Measurements from ENCODE around the gene CARMIL1.
"Not testable (repeated sequence)": the region's sequence is repeated elsewhere in the genome, so short reads cannot be mapped to it uniquely, and the experiment has no call there.

CARMIL1 gene

DNA sequence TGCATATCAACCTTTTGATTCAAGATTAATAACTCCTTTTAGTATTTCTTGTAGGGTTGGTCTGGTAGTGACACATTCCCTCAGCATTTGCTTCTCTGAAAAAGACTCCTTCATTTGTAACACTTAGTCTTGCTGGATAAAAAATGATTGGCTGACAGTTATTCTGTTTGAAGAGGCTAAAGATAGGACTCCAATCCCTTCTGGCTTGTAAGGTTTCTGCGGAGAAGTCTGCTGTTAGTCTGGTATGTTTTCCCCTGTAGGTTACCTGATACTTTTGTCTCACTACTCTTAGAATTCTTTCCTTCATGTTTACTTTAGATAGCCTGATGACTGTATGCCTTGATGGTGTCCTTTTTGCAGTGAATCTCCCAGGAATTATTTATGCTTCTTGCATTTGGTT lies 96.0 kb downstream of the CARMIL1 start:
- no peak for DNase-seq

DNA sequence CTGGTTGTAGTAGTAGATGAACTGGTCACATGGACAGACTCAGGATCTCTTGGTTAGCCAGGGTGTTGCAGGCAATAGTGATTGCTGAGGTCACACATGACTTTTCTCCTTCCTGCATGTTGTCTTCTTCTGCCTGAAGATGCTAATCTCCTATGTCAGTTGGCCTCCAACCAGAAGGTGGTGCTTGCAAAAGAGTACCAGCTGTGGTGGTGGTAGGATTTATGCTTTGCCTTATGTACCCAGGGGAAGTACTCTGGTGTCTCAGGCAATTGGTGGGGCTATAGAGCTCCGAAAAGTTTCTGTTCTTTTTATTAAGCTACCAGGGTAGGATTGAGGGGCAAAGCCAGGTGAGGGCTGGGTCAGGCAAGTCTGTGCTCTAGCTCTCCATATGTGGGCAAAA lies 98.5 kb downstream of the CARMIL1 start:
- DNase-seq: no peak

DNA sequence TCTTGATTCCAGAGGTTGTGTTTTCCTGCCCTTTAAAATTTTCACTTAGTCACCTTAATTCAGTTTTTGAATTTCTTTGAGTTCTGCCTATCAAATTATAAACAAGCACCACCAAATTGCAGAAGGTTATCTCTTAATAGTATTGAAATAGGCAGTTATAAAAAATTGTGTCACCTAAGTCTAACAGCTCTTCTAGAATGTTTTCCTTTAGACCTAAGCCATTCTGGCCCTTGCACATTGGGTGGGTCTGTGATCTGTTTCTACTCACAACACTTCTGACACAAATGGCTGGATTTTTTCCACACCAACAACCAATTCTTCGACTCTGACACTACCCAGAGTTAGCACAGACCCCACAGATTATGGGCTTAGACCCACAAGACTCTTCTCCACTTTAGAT lies 101.9 kb downstream of the CARMIL1 start:
- DNase-seq: no peak

DNA sequence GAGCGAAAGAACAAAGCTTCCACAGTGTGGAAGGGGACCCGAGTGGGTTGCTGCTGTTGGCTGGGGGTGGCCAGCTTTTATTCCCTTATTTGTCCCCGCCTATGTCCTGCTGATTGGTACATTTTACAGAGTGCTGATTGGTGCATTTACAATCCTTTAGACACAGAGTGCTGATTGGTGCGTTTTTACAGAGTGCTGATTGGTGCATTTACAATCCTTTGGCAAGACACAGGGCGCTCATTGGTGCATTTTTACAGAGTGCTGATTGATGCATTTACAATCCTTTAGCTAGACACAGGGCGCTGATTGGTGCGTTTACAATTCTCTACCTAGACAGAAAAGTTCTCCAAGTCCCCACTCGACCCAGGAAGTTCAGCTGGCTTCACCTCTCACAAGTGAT lies 103.3 kb downstream of the CARMIL1 start:
- not testable (repeated sequence) for DNase-seq

DNA sequence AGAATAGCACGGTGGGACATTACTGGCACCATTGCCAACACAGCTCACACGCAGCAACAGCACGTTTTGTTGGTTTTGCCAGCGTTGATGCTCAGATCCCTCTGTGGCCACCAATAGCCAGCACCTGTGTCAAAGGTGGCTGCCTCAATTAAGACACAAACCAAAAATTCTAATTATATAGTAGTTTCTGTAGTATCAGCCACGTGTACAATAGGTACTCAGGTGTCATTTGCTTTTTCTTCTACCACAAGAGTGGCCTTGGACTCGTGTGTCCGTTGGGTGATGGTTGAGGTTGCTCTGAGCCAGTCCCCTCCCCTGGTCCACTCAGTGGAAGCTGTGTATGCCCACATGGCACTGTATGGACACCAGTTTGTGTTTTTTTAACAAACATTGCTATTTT lies 105.1 kb downstream of the CARMIL1 start:
- no peak for DNase-seq

DNA sequence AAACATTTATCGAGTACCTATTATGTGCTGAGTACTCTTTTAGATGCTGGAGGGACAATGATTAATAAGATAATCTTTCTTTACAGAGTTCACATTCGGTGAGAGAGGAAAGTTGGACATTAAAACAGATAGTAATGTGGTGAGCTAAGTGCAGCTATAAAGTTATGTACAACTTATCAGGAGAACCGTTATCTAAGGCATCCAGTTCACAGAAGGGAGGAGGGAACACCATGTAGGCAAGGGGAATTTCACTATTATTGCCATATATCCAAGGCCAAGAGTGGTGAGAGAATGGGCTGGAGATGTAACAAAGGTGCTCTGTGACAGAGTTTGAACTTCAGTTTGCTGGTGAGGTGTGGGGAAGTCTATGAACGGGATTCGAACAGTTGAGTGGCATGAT lies 105.8 kb downstream of the CARMIL1 start:
- no peak for DNase-seq

DNA sequence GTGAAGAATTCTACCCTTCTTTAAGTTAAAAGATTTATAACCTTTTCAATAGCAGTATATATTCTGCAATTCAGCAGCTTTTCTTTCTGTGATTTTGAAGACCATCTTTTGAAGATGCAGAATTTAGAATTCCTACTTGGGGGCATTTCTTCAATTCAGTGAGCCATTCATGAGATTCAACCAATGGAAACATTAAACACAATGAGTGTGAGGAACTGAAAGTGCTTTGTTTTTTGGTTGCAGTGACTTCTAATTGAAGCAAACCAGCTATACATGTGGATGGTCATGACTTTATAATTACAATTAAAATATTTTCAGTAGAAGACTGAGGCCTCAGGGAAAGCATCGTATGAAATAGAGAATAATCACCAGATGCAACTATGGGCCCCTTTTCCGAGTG lies 108.3 kb downstream of the CARMIL1 start:
- DNase-seq: no peak

DNA sequence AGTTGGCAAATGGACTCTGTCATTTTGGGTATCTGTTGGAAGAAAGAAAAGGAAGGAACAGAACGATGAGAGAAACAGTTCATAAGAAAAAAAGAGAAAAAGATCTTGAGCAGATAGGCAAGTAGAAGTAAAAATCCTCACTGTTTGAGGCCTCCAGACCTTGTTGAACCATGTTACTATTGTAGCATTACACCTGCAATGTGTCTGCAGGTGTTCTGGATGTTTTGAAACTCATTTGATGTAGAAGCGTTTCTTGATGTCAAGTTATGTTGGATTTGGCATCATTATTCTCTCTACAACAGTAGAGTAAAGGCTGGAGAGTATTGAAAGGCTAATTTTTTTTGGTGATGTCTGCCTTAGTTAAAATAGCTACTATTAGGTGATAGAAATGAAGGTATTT lies 108.7 kb downstream of the CARMIL1 start:
- no peak for DNase-seq

DNA sequence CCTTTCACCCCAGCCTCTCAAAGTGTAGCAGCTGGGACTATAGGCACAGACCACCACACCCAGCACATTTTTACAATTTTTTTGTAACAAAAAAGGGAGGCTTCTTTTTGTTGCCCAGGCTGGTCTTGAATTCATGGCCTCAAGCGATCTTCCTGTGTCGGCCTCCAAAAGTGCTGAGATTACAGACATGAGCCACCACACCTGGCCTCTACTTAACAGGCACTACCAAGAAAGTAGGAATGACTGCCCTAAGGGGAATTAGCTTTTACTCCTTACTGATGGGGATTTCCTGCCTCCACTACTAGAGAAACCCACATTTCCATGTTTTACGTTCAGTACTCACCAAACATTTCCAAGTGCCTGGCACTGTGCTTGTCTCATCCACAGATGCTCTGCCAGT lies 109.6 kb downstream of the CARMIL1 start:
- DNase-seq: no peak

DNA sequence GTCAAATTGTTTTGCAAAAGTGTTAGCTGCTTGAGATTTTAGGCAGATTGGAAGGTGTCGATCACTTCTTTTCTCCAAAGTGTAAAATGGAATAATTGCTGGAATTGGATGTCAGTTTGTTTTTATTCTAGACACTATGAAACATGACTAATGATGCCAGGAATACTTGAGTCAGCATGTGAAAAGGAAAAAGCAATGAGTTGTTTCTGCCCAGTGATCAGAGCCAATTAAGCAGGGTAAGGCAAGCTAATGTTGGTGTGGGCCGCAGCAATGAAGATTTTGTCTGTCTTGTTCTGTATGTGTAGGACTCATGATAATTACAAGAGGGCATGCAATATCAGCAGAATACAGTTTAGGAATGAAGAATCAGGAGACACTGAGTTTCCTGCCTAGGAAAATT lies 110.3 kb downstream of the CARMIL1 start:
- DNase-seq: peak; percentile 10

DNA sequence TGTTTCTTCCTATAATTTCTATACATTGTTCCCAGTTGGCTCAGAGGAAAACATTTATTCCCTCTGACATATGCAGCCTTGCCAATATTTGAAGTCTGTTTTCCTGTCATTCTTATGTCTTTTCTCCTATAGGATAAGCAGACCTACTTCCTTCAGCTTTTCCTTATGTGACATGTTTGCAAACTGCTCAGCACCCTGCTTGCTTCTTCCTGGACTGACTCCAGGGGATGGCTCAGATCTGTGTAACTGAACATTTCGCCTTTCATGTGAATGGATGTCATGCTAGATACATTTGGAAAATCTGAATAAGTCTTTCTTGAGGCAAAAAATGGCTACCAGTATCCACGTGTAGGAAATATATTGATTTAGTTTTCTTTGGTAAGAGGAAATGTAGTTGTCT lies 113.2 kb downstream of the CARMIL1 start:
- DNase-seq: no peak

DNA sequence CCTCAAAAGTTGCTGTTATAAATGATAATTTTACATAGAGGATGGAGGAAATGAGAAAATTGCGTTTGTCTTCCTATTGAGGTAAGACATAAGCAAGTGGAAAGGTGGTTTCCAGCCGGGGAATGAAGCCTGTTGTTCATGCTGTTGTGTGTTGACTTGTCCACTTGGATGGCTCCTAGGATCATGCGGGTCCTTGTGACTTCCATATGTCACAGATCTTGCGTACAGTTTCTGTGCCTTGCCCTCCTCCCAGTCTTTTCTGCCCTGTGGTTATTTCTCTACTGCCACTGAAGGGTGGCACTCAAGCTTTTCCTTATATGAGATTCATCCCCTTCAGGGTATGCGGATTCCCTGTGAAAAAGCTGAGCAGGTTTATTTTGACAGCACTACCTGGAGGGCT lies 116.6 kb downstream of the CARMIL1 start:
- no peak for DNase-seq

DNA sequence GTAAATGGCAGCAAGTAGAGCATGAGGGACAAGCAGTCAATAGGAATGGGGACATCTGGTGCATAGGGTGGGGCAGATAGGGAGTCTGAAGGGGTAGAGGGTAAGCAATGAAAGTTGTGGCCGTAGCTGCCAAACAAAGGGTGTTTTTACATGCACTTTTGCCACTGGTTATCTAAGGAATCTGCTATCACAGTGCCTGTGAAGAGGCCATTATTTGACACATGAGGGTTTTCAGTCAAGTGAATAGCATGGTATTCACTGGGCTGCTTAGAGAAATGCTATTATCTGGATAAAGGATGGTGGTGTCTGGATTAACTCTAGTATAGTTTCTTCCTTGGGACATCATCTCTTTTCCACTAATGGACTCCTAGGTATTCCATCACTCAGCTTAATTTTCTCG lies 118.2 kb downstream of the CARMIL1 start:
- DNase-seq: no peak

DNA sequence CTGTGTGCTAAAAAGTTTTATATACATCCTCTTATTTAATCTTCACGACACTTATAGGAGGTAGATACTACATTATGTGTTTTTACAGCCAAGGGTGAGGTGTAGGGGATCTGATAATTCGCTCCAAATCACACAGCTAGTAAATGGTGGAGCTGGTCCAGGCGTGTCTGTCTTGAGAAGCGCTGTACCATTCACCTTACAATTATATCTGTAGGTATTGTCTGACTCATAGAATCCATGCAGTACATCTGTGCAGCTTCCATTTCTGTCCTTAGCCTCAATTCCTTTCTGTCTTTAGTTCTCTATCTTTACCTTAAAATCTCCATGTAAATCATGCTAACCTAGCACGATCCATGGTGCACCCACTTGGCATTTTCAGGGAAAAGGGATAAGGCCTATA lies 120.7 kb downstream of the CARMIL1 start:
- DNase-seq: no peak

DNA sequence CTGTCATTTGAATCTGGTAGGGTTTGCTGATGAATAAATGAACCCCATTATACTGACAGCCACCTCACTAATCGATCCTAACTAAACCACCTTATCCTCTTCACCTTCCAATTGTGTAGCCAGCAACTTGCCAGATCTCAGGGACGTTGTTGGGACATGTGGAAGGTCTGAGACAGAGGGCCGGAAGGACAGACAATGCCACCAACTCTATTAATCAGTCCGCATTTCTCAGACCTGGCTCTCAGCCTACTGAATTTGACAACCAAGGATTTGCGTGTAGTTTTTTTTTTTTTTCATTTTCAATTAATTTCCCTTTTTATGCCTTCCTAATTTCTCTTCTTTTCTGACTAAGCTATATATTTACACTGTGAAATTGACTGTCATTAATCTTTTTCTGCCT lies 122.5 kb downstream of the CARMIL1 start:
- no peak for DNase-seq

DNA sequence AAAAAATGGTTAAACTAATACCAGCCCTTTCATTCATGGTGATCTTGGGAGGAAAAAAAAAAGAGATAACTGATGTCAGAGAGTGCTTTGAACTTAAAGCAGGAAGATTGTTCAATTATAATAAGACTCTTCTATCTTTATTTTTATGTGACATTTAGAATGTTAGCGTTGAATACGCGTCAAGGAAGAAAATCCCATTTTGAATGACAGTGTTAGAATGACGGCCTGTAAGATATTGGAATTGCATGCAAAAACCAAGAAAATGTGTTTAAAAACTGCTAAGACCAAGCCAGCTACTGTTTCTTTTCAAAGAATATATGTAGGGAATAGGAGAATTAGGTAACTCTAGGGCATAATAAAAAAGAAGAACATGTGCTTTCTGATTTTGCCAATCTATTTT lies 123.0 kb downstream of the CARMIL1 start:
- DNase-seq: no peak

DNA sequence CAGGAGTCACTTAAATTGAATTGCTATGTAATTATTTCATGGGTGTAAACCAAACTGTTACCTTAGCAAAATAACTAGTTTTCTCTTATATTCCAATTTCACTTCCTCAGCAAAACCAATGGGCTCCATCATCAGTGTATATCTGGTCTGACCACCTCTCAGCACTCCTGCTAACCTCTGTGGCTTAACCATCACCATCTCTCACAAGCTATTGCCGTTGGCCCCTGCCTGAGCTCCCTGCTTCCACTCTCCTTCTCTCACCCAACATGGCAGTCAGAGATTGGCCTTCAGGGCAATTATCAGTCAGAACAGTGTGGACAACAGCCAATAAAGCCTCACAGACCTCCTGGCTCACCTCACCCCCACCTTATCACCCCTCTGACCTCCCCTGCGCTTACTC lies 124.0 kb downstream of the CARMIL1 start:
- DNase-seq: no peak

DNA sequence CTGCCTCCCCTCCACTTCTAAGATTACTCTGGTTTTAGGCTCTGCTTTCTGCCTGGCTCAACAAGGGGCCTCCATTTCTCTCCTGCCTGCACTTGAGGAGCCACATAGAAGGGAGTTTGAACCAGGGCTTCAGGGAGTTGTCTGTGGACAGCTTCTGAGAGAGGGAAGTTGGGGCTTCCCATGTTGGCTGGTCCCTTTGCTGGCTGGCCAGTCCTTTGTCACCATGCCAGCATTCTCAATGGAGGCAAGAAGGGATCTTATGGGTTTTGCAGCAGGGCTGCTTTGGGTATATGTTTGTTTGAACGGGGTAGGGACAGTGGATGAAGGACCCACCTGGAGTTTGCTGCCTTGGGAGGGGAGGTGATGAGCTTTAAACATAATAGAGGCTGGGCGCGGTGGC lies 124.9 kb downstream of the CARMIL1 start:
- no peak for DNase-seq

DNA sequence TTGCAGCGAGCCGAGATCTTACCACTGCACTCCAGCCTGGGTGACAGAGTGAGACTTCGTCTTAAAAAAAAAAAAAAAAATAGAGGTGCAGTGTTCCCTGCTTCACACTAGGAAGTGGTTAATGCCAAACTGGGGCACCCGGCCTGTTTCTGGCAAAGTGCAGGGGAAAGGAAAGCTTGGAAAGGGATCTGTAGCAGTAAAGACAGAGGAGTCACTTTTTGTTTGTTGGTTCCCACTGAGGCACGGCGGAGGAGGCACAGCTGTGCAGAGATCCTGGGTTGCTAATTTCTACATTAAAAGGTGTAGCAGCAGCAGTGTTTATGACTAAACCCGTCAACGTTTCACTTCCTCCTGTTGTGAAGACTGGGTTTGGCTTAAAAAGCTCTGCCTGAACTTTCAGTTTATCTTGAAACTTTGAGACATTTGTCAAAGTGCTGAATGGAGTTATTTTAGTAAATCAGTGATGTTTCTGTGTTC lies 125.6 kb downstream of the CARMIL1 start:
- DNase-seq: no peak

DNA sequence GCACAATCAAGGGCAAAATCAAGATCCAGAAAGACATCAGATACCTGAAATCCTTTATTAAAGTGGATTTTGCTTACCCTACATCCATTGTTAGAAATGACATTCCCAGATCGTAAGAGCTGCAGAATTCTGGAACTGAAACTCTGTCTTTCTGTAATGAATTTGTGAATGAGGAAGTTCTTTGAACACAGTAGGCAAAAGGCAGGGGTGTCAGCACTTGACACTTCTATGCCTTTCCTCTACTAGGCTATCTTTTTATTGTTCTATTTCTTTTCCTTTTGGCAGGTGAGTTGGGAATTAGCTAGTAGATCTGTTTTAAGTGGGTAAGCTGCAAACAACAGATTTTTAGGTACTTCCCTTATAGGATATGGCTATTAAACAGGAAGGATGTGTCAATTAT lies 126.3 kb downstream of the CARMIL1 start:
- no peak for DNase-seq

DNA sequence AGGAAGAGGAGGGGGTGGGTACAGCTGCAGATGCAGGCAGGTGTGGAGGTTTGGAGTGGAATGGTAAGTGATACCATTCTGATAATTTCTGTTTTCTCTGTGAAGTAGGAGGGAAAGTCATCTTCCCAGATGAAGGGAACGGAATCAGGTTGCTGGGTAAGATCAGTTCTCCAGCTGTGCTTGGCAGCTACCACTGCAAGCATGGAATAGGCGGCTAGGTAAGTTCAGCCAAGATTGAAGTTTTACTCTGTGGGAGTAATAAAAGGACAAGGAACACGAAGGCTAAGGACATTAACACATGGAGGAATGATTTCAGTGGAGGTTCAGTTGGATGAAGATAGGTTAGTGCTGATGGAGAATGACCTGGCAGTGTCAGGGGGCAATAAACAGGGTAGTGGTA lies 128.3 kb downstream of the CARMIL1 start:
- no peak for DNase-seq

DNA sequence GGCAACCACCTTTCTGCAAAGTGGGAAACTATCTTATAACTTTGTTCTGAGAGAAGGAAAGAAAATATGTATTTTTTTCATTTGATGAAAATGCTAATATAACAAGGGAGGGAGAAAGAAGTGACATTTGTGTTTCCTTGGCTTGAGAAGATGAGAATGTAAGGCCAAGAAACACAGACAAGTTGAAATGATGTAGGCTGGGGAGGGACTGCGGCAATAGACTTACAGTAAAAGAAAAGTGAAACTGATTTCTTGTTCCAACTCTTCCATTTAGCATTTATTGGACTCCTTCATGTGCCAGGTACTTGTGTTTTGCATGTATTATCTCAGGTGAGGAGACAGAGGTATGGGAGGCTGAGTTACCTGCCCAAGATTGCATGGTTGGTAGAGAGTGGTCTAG lies 130.9 kb downstream of the CARMIL1 start:
- DNase-seq: no peak

DNA sequence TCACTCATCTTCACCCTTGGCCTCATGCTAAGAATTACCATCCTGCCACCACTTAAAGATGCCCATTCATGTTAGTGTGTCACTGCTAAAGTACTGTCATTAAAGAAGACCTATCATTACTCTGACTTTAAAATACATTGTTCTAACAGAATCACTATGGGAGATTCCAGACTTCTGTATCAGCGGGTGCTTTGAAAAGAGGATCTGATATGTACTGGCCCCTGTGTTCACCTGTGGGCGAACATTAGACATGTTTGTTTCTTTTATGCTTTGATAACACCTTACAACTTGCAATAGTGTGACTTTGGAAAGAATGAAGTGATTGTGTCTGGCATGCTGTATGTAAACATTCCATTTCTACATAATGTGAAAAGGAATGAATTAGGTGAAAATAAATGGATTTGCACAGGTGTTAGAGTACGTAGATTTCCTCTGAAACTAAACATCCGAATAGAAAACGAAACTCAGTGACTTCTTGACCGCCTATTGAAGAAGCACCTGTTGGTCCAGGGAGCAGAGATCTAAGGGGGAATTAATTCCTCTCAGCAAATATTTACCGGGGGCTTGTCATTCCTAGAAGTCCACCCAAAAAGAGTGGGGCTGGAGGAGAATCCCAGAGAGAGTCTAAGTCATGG lies 132.3 kb downstream of the CARMIL1 start:
- no peak for DNase-seq

DNA sequence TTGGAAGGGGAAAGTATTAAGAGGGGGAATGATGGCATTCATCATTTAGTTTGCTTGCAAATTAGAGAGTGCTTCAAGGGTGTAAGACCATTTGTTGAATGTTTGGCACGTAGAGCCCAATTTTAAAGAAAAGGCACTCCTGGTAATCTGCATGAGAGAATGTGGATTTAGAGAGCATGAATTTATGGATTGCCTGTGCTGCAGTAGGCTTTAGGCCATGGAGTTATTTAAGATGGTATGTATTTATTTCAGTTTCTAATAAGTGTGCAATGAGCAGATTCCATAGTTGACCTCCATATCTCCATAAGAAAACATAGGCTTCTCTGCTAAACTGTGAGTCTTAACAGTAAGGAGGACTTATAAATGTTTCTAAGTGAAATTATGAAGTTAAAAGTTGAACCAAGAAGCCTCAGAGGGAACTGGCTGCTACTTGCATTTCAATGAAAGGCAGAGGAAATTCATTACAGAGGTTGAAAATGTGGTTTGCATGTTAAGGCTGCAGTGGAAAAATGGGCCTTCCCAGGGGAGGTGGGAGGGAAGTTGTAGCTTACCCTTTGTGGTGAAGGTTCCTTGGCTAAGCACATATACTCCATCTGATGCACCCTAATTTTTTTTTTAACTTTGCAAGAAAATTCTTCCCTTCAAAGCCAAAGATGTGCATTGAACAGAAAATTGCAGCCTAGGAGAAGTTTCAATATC lies 134.2 kb downstream of the CARMIL1 start:
- no peak for DNase-seq

DNA sequence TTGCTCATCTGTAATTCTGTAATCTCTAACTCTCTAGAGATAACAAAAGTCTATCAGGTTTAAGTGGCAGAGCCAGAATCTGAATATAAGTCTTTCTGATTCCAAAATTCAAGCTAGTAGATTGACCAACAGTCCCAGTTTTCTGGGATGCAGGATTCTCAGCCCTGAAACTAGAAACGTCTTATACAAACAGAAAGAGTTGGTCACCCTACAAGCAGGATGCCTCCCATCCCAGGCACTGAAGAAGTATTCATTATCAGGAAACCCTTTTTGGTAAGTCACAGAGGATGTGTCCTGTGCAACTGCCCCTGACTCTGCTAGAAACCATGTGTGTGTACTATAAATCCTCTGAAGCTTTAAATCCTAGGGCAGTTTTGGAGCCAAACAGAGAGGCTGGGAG lies 135.0 kb downstream of the CARMIL1 start:
- DNase-seq: no peak
